ENCODE results near the gene ADAMTS13.
"Not testable (repeated sequence)": the region's sequence is repeated elsewhere in the genome, so short reads cannot be mapped to it uniquely, and the experiment has no call there.

Gene ADAMTS13

DNA sequence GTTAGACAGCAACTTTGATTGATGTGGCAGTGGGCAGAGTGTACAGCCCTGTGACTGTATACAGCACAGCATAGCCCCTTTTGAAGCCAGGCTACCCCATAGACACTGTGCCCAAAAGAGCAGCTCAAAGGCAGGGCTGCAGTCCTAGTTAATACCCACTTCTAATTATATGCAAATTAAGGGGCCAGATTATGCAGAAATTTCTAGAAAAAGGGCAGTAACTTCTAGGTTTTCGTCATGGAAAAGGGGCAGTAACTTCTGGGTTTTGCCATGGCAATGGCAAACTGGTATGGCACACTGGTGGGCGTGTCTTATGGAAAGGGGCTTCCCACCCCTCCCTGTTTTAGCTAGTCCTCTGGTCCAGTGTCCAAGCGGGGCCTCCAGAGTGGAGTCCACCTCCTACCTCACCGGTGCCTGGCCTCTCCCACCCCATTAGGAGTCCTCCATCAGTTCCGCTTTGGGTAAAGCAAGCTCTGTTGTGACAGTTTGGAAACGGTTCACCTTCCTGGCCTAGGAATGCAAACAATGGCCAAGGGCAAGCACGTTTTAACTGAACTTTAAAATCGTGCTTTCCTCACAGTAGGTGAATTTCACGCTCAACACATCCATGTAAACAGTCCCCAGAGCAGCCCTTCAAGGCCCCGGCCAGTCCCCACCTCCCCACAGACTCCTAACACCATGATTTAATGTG is 5.6 kb downstream of the ADAMTS13 start:
- no peak for DNase-seq

DNA sequence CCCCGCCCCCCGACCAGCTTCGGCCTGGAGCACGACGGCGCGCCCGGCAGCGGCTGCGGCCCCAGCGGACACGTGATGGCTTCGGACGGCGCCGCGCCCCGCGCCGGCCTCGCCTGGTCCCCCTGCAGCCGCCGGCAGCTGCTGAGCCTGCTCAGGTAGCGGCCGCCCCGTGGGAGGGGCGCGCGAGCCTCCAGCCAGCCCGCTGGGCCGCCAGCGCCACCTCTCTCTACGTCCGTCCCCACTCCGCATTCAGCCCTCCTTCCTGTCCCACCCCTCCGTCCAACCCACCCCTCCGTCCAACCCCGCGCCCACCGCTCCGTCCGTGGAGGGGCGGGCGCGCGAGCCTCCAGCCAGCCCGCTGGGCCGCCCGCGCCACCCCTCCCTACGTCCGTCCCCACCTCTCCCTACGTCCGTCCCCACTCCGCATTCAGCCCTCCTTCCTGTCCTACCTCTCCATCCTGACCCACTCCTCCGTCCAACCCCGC is 6.5 kb downstream of the ADAMTS13 start:
- DNase-seq, result peak; percentile 37

GRCh38 chr9:133429214-133429613 is 7.0 kb downstream of the ADAMTS13 start:
- DNase-seq, result no peak

DNA sequence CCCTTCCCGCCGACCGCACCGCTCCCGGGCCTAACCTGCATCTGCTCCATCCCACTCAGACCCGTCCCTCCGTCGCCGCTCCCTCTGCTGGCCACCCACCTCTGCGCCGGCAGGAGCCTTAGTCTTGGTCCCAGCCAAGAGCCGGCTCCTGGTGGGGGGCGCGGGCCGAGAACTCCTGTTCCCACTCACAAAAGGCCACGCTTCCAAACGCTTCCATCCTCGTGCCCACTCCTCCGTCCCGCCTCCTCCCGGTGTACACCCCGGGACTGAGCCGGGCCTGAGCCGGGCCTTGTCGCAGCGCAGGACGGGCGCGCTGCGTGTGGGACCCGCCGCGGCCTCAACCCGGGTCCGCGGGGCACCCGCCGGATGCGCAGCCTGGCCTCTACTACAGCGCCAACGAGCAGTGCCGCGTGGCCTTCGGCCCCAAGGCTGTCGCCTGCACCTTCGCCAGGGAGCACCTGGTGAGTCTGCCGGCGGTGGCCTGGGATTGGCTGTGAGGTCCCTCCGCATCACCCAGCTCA is 7.5 kb downstream of the ADAMTS13 start:
- DNase-seq, result peak; percentile 10

DNA sequence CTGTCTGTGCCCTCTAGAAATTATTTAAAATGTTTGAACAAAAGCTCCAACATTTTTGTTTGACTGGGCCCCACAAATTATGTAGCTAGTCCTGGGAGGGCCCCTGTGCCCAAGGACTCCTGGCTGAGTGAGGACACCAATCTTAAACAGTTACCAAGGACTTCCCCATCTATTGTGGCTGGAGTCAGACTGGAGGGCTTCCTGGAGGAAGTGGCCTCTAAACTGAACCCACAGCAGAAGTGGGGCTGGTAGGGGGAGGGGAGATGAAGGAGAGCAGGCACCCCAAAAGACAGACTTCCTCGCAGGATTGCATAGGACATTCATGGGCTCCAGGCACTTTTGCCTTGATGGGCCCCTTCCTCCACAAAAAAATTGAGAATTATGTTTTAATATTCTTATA is 8.1 kb downstream of the ADAMTS13 start:
- no peak for DNase-seq

DNA sequence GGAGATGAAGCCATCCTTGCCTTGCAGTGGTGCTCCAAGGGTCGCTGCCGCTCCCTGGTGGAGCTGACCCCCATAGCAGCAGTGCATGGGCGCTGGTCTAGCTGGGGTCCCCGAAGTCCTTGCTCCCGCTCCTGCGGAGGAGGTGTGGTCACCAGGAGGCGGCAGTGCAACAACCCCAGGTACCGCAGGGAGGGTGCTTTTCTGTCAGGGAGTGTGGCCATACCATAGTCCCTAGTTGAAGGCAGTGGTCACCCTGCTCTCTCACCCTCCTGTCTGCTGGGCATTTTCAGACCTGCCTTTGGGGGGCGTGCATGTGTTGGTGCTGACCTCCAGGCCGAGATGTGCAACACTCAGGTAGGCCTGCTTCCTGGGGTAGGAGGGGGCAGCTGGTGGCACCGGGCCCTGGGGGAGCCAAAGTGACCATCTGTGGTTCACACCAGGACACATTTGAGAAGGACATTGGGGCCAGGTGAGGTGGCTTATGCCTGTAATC is 11.2 kb downstream of the ADAMTS13 start:
- DNase-seq, result no peak

DNA sequence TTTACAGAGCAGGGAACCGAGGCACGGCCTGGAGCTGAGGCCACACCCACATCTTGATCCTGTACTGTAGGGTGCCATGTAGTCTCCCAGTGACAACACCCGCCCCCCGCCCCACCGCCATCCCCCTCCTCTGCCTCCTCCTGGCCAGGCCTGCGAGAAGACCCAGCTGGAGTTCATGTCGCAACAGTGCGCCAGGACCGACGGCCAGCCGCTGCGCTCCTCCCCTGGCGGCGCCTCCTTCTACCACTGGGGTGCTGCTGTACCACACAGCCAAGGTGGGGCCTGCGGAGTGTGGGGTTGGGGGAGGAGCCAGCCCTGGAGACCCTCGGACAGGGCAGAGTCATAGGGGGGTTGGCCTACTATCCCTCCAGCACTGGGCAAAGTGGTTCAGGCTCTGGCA is 14.5 kb downstream of the ADAMTS13 start:
- DNase-seq, result no peak

- no peak for DNase-seq
Observed at GRCh38 chr9:133437753-133438531, 15.8 kb downstream of the ADAMTS13 start.

DNA sequence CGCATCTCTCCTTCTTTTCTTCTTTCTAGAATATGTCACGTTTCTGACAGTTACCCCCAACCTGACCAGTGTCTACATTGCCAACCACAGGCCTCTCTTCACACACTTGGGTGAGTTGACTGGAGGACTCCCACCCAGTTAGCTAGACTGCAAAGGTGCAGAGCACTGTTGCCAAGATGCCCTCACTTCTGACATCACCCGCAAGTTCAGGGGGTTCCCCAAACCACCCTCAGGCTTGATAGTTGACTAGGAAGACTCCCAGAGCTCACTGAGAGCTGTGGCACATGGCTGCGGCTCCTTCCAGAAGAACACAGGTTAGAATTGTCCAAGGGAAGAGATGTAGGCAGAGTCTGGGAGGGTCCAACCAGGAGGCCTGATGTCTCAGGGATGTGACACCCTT is 17.2 kb downstream of the ADAMTS13 start:
- DNase-seq, result no peak

DNA sequence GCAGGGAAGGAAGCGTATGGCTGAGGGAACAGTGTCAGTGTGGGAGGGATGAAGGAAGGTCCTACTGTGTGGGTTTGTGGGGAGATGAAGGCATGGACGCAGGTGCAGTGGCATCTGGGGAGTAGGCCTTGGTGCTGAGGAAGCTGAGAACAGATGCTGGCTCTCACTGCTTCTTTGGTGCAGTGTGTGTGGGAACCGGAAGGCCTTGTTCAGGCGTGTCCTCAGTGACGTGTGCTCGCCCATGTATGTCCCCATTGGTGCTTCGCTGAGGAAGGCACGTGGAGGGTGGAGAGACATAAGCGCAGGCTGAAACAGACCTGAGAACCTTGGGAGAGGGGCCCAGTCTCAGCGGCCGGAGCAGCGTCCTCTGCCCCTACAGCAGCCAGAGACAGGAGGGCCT is 18.7 kb downstream of the ADAMTS13 start:
- no peak for DNase-seq

DNA sequence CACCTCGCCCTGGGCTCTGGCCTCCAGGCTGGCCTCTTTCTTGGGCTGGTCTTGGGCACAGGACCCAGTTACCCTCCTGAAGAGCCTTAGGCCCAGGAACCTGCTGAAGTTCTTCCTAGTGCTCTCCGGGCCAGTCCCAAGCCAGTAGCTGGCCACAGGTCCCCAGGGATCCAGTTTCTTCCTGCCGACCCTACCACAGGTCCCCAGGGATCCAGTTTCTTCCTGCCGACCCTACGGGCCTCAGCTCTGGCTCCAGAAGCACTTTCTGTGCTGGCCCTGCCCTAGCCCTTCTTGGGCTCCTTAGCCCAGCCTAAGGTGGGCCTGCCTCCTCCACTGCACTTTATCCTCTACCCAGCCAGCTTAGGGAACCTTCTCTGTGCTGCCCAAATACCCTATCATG is 19.4 kb downstream of the ADAMTS13 start:
- no peak for DNase-seq

DNA sequence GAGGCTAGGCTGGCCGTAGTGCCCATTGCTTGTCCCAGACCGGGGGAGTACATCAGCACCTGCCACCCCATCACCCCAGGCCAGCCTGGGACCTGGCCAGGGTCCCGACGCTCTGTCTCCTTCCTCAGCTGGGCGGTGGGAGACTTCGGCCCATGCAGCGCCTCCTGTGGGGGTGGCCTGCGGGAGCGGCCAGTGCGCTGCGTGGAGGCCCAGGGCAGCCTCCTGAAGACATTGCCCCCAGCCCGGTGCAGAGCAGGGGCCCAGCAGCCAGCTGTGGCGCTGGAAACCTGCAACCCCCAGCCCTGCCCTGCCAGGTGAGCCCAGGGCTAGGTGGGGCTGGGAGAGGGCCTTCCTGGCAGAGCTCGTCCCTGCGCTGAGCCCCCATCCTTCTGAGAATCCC is 21.1 kb downstream of the ADAMTS13 start:
- no peak for DNase-seq

DNA sequence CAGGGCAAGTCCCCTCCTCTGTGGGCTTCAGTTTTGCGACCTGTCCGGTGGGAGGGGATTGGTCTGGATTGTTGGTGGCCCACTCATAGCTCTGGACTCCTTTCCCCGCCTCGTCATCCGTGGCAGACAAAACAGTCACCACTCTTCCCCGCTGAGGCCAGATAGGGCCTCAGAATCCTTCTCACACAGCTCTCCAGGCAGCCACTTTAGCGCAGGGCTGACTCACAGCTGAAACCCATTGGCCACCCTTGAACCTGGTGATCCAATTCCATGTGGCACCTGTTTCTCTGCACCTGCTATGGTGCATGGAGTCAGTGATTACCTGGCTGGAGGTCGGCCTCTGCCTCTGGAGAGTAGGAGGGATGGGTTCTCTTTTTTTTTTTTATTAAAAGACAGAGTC is 21.8 kb downstream of the ADAMTS13 start:
- DNase-seq, result peak; percentile 76

DNA sequence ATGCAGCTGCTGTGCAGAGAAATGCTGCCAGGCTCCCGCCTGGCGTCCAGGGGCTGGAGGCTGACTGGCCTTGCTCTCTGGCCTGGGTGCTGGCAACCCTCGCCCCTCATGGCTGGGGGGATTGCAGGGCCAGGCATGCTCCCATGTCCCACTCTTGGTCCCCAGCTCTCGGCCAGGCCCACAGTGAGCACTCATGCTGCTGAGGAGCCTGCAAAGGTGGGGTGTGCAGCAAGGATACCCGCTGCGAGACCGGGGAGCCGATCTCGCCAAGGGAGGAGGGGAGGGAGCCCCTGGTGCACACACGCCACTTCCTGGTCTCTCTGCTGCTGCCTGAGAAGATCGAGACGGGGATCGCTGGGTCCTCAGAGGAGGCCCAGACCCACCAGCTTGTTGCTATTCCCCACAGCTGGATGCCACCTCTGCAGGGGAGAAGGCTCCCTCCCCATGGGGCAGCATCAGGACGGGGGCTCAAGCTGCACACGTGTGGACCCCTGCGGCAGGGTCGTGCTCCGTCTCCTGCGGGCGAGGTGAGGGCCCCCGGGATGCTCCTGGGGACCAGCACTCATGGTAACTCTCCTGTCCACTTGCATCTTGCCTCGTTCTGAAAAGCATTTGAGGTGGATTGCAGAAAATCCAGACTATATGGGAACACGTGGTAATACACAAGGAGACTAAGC is 23.3 kb downstream of the ADAMTS13 start:
- no peak for DNase-seq

GRCh38 chr9:133448487-133448972 is 26.4 kb downstream of the ADAMTS13 start:
- DNase-seq, result no peak

DNA sequence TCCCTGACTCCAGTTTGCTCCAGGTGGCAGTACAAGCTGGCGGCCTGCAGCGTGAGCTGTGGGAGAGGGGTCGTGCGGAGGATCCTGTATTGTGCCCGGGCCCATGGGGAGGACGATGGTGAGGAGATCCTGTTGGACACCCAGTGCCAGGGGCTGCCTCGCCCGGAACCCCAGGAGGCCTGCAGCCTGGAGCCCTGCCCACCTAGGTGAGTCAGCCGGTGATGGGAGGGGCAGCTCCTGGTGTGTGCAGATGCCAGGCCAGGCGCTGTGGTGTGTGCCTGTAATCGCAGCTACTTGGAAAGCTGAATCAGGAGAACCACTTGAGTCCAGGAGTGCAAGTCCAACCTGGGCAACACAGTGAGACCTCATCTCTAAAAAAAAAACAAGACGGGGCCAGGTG is 27.6 kb downstream of the ADAMTS13 start:
- peak; percentile 32 for DNase-seq

DNA sequence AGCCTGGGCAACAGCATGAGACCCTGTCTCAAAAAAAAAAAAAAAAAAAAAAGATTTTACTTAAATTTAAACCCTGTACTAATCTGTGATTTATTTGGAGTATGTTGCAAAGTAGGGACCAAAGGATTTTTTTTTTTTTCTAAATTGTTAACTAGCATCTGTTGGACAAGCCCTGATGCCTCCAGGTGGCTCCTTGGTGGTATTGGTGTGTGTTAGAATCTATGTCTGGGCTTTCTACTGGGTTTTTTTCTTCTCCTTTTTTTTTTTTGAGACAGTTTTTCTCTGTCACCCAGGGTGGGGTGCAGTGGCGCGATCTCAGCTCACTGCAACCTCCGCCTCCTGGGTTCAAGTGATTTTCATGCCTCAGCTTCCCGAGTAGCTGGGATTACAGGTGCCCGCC is 29.7 kb downstream of the ADAMTS13 start:
- not testable (repeated sequence) for DNase-seq

- no peak for DNase-seq
Observed at GRCh38 chr9:133452562-133452961, 30.4 kb downstream of the ADAMTS13 start.

DNA sequence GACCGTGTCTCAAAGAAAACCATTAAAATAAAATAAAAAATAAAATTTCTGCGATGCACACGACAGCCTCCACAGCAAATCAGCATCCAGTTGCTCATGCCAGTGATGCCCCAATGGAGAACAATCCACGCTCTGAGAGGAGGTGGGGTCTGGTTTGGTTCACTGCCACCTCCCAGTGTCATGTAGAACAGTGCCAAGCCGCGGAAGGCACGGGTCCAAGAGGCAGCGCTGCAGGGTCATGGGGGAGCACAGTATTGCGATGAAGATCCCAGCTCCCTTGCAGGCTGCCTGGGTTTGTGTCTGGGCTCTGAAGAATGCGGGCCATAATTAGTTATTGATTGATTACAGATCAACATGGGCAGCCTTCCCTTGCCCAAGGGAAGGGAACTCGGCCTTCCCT is 31.5 kb downstream of the ADAMTS13 start:
- DNase-seq, result no peak

- no peak for DNase-seq
Observed at GRCh38 chr9:133454325-133454724, 32.2 kb downstream of the ADAMTS13 start.

DNA sequence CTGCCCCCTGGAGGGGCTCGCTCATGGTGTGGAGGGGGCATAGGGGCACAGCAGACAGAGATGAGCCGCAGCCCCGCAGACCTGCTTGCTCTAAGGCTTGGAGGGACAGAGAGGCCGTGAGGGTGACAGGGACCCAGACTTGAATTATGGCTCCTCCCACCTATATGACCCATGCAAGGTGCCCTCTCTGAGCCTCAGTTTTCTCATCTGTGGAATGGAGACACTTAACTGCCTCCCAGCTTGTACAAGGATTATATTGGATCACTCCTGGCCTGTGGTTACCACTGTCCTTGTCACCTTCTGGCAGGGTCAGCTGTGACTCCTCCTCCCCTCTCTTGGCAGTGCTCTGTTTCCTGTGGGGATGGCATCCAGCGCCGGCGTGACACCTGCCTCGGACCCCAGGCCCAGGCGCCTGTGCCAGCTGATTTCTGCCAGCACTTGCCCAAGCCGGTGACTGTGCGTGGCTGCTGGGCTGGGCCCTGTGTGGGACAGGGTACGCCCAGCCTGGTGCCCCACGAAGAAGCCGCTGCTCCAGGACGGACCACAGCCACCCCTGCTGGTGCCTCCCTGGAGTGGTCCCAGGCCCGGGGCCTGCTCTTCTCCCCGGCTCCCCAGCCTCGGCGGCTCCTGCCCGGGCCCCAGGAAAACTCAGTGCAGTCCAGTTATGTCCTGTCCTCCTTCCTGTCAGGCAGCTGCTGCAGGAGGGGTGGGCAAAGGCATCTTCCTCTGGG is 32.9 kb downstream of the ADAMTS13 start:
- no peak for DNase-seq

DNA sequence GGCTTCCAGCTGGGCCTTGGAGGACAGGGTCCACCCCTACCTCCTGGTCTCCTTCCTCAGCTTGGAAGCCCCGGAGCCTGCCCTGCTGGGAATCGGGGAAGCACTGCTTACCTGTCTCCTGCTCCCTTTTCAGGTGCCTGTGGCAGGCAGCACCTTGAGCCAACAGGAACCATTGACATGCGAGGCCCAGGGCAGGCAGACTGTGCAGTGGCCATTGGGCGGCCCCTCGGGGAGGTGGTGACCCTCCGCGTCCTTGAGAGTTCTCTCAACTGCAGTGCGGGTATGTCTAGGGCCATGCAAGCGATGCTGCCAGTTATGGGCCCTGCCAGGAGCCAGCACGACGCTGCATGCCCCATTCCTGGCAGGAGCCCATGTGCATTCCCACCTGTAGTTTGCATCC is 33.8 kb downstream of the ADAMTS13 start:
- no peak for DNase-seq

DNA sequence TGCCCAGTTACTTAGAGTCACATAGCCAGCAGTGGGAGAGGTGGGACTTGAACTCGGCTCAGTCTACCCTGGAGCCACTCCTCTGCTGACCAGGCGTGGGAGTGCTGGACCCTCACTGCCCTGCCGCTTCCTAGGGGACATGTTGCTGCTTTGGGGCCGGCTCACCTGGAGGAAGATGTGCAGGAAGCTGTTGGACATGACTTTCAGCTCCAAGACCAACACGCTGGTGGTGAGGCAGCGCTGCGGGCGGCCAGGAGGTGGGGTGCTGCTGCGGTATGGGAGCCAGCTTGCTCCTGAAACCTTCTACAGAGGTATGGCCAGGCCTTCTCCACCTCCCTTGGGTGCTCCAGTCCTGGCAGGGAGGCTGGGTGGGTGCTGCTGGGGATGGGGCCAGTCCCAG is 34.2 kb downstream of the ADAMTS13 start:
- DNase-seq, result no peak

Measured in NCI-H510A treated with DMSO at 0.1 percent for 48 hours (cell line).